Inflammatory macrophage (primary cell): ENCODE measurements around the gene FAM20B.
A peak's percentile ranks its signal among the peaks of the same experiment; 100 is the strongest.
"Not testable (repeated sequence)": the region's sequence is repeated elsewhere in the genome, so short reads cannot be mapped to it uniquely, and the experiment has no call there.

Experiments
- DNase-seq, 2 donors: peaks; one replicate each; pipeline ENCODE4 v3.0.0-alpha.2; 2020 to 2022
- total RNA-seq, 18 experiments: gene quantifications; one replicate each; lab custom pipeline; 2026; ENCODE audit warnings: mixed read lengths in 6 of 18, inconsistent platforms in 2 of 18; lab: John Stamatoyannopoulos, UW

The FAM20B gene, protein sequence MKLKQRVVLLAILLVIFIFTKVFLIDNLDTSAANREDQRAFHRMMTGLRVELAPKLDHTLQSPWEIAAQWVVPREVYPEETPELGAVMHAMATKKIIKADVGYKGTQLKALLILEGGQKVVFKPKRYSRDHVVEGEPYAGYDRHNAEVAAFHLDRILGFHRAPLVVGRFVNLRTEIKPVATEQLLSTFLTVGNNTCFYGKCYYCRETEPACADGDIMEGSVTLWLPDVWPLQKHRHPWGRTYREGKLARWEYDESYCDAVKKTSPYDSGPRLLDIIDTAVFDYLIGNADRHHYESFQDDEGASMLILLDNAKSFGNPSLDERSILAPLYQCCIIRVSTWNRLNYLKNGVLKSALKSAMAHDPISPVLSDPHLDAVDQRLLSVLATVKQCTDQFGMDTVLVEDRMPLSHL
- total RNA-seq: 43.0 to 95.1 (median 70.6) reads per million in 18 experiments

DNA sequence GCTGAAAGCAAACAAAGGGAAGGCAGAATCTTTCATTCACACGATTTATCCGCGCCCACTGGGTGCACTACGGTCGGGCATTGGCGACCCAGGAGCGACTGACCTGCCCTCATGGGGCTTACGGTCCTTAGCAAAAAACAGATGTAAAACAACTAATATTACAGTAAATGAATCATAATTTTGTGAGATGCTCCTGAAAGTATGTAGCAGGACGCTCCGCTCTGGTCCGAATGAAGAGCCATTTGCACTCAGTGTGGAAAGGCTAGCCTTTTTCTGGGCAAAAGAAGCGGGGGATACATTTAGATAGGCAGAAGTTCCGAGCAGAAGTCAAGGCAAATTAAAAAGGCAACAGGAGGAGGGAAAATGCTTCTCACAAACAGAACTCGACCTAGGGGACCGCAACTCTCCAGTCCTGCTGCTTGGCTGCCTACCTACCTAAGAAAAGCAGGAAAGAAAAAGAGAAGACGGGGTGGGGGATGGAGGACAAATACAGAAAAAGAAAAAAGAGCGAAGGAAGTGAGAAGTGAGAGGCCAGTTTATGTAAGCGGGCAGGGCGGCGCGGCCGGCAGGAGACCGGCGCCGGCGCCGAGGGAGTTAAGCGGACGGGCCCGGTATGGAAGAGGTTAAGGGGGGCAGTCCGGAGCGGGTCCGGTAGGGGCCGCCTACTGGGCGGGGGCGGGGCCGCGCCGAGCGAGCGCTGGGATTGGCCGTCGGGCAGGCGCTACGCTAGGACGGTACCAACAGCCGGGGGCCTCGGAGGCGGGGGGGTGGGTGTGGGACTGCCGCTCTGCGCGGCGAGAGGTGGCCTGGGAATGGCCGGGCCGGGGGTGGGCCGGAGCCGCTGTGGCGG is at the start of gene FAM20B:
Gene FAM20B (plus strand): TSS at position 770 of the 850 bp plus-strand sequence. CDS start 17,954 bp downstream, outside the sequence.
- DNase-seq: peak; percentile 94 to 95

GRCh38 chr1:178976541-178976940 is 49.2 kb upstream of the FAM20B start:
- no peak for DNase-seq

DNA sequence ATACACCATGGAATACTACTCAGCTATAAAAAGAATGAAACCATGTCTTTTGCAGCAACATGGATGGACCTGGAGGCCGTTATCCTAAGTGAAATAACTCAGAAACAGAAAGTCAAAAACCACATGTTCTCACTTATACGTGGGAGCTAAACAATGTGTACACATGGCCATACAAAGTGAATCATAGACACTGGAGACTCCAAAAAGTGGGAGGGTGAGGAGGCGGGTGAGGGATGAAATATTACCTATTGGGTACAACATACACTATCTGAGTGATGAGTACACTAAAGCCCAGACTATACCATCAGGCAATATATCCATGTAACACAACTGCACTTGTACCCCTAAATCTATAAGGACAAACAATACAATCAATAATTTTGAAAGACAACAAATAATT is 39.5 kb upstream of the FAM20B start:
- no peak for DNase-seq

DNA sequence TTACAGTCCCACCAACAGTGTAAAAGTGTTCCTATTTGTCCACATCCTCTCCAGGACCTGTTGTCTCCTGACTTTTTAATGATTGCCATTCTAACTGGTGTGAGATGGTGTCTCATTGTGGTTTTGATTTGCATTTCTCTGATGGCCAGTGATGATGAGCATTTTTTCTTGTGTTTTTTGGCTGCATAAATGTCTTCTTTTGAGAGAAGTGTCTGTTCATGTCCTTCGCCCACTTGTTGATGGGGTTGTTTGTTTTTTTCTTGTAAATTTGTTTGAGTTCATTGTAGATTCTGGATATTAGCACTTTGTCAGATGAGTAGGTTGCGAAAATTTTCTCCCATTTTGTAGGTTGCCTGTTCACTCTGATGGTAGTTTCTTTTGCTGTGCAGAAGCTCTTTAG is 37.5 kb upstream of the FAM20B start:
- DNase-seq: not testable (repeated sequence)

DNA sequence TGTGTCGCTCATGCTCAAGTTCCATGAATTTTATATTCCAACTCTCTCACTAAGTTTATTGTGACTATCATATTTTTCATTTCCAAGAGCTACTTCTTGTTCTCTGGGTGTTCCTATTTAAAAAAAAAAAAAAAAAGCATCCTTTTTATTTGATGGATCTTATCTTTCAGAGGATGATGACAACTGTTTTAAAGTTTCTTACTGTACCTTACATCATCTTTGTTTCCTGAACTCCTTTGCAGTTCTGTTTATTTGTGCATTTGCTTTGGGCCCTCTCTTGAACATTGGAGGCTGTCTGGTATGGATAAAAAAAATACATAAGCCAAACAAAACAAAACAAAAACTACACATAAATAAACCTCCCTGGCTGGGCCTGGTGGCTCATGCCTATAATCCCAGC is 32.1 kb upstream of the FAM20B start:
- no peak for DNase-seq

GRCh38 chr1:178997428-178997827 is 28.3 kb upstream of the FAM20B start:
- no peak for DNase-seq

DNA sequence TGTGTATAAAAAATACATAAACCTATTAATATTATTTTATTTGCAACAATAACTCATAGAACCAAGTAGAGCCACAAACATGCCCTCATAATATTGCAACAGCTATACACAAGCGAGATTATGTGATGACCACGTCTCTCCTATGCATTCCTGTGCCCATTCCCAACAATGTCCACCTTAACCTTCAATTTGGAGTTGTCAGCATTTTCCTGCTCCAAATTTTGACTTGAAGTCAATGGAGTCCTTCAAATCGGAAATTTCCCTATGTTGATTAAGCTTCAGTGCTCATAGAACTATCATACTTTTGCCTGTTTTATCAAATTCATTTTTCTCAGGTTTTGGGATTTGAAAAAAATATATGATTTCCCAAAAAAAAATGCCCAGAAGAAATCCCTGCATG is 27.4 kb upstream of the FAM20B start:
- no peak for DNase-seq

- no peak for DNase-seq
Observed at GRCh38 chr1:178999061-178999460, 26.6 kb upstream of the FAM20B start.

- DNase-seq: no peak
Observed at GRCh38 chr1:179001451-179001850, 24.2 kb upstream of the FAM20B start.

DNA sequence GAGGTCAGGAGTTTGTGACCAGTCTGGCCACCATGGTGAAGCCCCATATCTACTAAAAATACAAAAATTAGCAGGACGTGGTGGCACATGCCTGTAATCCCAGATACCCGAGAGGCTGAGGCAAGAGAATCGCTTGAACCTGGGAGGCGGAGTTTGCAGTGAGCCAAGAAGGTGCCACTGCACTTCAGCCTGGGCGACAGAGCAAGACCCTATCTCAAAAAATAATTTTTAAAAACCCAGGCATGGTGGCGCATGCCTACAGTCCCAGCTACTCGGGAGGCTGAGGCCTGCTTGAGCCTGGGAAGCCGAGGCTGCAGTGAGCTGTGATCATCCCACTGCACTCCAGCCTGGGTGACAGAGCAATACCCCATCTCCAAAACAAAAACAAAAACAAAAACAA is 23.6 kb upstream of the FAM20B start:
- not testable (repeated sequence) for DNase-seq

- DNase-seq: peak; percentile 59 to 61
Observed at GRCh38 chr1:179002552-179003345, 22.9 kb upstream of the FAM20B start.

- DNase-seq: no peak
Observed at GRCh38 chr1:179003512-179004066, 22.1 kb upstream of the FAM20B start.

DNA sequence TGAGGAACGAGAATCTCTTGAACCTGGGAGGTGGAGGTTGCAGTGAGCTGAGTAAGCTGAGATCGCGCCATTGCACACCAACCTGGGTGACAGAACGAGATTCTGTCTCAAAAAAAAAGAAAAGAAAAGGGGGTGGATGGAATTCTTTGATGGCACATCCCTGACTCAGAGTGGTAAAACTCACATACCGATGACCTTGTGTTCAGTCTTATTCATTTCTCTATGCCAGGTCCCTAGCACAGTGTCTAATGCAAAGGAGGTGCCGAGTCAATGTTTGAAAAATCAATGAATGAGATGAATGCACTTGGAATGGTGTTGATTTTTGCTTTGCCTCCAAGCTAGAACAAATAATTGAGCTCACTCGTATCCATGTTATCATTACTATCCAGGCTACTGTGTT is 18.5 kb upstream of the FAM20B start:
- DNase-seq: no peak

GRCh38 chr1:179010671-179011070 is 15.0 kb upstream of the FAM20B start:
- DNase-seq: no peak

GRCh38 chr1:179012038-179012437 is 13.7 kb upstream of the FAM20B start:
- DNase-seq: no peak

DNA sequence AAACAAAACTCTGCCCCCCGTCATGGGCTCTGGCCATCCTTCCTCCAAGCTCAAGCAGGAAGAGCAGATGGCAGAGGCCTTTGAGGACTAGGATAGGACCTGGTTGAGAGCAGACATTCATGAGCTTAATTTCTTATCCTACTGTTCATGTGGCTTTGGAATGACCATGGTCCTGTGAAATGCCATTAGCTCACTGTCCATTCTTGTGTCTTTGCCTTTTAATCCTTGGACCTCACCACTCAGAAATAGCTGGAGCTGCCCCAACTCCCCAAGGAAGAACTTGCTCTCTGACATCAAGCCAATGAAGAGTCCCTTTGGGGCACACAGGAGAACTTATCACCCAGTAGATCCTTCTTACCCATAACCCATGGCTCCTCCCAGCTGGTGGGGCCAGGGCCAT is 11.6 kb upstream of the FAM20B start:
- DNase-seq: no peak

GRCh38 chr1:179015396-179015795 is 10.3 kb upstream of the FAM20B start:
- DNase-seq: no peak

DNA sequence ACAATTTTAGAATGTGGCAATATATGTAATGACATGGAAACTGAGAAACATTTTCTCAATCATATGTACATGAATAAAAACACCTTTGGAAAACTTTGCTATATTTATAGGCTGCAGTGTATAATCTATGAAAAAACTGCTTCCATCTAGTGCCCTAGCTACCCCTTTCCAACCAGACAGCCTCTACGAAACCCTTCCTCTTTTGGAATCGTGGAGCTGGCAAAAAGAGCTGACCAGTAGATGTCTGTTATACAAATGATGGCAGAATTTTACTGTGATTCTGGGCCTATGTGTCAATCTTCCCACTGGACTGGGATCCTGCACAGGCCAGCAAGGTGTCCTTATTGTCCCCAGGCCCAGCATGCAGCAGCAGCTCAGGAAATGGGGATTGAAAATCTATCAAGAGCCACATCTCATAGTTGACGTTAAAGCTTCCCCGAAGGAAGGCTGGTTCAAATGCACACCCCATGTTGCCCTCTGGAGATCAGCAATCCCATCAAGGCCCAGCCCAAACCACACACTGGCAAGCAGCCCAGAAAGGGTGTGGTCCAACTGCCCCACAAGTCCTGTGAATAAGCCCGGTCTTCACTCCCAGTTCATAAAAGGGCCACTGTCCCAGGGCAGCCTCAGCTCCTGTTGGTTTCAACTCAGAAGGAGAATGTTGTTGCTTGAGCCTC is 8.8 kb upstream of the FAM20B start:
- DNase-seq: peak; percentile 68 to 93

- no peak for DNase-seq
Observed at GRCh38 chr1:179017383-179018326, 8.0 kb upstream of the FAM20B start.

- peak; percentile 60 to 74 for DNase-seq
Observed at GRCh38 chr1:179021873-179022272, 3.8 kb upstream of the FAM20B start.
